ENCODE measurements around the gene SAMD3.
"Not testable (repeated sequence)": the region's sequence is repeated elsewhere in the genome, so short reads cannot be mapped to it uniquely, and the experiment has no call there.

The SAMD3 gene

GRCh38 chr6:130127195-130127594, 95.6 kb downstream of the SAMD3 start:
- DNase-seq = no peak

DNA sequence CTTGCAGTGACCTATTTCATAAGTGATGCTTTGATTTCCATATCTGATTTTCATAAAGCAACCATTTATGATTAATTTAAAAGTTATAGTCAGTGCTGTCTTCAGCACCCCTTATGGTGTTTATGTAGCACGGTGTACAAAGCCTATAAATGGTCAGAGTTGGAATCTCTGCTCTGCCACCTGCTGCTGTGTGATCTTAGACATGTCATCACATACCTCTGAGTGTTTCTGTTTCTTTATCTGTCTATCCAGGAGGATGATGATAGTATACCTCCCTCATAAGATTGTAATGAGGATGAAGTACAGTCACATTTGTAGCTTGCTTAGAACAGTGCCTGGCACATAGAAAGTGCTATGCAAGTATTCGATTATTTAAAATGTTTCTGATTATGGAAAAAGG, 100.5 kb downstream of the SAMD3 start:
- DNase-seq = no peak

DNA sequence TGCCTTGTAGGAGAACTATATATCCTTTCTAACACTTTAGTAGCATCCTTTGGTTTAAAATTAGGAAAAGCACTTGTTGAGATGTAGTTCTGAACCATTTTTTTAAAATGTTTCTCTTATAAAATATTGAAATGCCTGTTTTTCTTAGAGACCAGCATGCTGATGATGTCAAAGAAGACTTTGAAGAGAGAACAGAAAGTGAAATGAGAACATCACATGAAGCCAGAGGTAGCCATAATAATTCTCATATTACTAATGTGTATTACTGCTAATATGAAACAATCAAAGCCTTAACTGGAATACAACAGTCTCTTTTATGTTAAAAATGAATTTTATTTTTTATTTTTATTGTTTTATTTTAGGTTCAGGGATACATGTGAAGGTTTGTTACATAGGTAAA, 102.0 kb downstream of the SAMD3 start:
- DNase-seq = no peak

DNA sequence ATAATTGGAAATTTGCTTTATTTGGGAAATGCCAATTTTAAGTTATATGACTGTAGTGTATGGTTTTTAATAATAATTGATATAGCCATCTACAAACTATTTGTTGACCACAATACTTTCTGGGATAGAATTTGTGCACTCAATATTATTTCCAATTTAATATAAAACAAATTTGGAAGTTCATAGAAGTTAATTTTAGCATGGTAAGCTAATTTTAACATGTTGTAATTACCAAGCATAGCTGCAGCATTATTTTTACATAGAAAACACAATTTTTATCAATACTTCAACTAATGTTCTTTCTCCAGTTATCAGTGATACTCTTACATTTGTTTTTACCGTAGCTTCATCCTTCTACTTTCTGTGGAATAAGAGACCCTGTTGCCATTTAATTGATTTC, 103.5 kb downstream of the SAMD3 start:
- DNase-seq = no peak

DNA sequence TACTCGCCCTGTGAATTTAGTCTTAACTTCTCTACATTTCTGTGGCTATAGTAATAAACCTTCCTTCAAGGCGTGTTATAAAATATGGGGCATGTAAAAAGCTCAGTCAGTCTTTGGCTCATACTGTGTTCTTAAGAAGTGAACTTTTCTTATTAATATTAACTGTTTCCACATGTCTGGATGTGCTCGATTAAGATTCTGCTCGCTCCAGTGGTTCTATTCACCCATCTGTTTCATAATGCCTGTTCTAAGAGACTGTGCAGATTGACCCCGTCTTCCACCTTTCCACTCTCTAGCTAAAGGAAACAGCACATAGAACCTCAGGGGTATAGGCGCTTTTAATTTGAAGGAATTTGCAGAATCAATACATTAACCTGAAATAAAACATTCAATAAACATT, 104.5 kb downstream of the SAMD3 start:
- no peak for DNase-seq

- not testable (repeated sequence) for DNase-seq
These were observed 105.5 kb downstream of the SAMD3 start for GRCh38 chr6:130117187-130117701.

DNA sequence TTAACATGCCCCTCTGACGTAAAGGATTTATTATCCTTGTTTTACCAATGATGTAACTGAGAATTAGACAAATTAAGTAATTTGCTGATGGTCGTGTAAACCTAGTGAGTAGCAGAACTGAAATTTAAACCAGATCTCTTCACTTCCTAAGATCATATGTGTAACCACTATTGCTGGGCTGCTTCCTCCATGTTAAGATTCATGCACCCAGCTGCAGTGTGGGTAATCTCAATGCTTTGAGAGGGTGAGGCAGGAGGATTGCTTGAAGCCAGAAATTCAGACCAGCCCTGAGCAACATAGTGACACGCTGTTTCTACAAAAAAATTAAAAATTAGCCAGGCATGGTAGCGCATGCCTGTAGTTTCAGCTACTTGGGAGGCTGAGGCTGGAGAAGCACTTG, 106.5 kb downstream of the SAMD3 start:
- DNase-seq = no peak

GRCh38 chr6:130115036-130115435, 107.7 kb downstream of the SAMD3 start:
- no peak for DNase-seq

- no peak for DNase-seq
These were observed 109.5 kb downstream of the SAMD3 start for GRCh38 chr6:130113201-130113710.

GRCh38 chr6:130111031-130111430, 111.7 kb downstream of the SAMD3 start:
- DNase-seq = no peak

- DNase-seq = no peak
These were observed 115.0 kb downstream of the SAMD3 start for GRCh38 chr6:130107710-130108109.

DNA sequence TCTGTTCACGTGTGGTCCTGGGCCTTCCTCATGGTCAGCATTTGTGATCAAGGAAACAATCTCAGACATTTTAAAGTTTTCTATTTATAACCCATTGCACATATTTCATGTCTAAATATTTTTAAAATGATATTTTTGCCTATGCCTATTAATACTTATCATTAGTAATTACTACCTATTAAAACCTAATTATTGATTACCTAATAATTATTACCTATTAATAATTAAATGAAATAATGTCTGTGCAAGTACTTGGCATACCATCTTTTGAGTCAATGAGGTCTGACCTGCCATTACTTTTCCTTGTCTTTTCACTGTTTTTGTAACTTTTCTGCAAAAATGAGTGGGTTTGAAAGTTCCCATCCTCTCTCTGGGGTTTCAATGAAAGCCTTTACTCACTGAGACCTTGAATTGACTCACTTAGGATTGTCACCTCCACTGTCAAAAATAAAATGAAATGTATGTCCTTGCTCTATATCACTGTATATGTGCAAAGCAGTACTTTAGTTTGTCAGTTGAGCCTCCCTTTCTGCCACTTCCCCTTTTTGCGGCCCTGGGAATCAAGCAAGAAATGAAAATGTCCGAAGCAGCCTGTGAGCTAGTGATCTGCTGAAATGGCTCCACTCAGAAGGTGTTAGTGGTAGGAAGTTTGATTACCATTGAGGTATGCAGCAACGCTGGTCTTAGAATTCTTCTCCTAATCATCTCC, 116.6 kb downstream of the SAMD3 start:
- DNase-seq = no peak

- no peak for DNase-seq
These were observed 123.6 kb downstream of the SAMD3 start for GRCh38 chr6:130099119-130099518.

DNA sequence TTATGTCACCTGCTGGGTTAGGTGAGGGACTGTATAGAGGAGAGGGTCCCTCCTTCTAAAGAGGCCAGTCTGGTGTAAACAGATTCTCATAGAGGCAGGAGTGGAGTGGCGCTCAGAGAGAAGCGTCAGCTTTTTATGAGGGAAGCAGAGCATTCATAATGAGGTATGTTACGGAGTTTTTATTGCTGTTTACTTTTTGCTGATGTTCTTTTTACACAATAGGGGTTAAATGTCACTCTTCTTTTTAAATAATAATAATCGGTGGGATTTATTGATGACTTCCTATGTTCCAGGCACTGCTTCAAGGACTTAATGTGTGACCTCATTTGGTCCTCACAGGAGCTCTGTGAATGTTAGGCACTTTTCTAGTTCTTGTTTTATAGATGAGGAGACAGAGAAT, 124.4 kb downstream of the SAMD3 start:
- DNase-seq = no peak

Measured in CD4-positive, alpha-beta T cell treated with Interleukin-21 for 1 hour (primary cell).